ENCODE results near the gene HLA-DRA.

Gene HLA-DRA

DNA sequence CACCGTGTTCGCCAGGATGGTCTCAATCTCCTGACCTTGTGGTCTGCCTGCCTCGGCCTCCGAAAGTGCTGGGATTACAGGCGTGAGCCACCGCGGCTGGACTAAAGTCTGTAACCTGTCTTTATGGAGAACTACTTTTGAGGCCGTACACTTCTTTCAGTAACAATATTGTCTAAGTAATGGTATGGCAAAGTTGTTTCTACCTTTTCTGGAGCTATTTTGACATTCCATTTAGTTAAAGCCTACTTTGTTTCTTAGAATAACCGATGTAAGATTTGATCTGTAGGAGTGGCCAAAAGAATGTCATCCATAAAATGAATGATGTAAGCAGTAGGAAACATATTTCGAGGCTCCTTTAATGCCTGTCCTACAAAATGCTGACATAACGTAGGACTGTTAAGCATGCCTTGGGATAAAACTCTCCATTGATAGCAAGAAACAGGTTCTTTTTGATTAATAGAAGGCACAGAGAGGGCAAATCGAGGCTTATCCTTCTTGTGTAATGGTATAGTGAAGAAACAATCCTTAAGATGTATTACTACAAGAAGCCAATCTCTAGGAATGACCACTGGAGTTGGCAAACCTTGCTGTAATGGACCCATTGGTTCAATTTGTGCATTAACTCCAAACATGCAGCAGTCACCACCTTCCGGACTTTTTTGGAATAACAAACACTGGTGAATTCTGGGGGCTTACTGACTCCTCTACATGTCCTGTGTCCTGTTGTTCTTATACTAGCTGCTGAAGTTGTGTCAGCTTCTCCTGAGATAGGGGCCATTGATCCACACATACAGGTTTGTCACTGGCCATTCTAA lies 35.9 kb downstream of the HLA-DRA start:
- no peak for DNase-seq (ENCODE audit: low read depth, low spot score)

DNA sequence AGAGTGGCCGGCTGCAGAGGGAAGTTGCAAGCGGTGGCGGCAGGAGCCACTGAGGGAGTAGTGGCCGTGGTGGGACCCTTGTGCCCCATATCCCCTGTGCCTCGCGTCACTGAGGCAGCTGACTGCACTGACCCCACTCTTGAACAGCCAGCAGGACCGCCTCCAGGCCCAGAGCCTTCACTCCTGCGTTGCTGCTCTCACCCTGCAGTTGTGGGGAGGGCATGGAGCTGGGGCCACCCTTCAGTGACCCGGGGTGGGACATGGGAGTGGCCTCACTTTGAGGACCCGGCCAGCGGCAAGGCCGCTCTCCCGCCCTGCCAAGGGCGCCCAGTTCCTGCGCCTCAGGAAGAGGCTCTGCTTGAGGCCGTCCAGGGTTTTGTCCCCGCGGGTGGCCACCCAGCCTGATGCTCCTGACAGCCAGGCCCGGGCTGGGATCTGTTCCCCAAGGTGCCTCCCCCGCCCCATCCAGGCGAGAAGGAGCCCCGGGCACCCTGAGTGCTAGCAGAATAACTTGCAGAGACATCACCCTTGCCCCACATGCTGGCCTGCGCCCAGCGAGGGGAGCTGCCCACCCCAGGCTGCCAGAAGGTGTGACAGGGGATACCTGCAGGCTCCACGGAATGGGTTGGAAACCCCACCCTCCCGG lies 44.4 kb downstream of the HLA-DRA start:
- DNase-seq (ENCODE audit: low read depth, low spot score): no peak

DNA sequence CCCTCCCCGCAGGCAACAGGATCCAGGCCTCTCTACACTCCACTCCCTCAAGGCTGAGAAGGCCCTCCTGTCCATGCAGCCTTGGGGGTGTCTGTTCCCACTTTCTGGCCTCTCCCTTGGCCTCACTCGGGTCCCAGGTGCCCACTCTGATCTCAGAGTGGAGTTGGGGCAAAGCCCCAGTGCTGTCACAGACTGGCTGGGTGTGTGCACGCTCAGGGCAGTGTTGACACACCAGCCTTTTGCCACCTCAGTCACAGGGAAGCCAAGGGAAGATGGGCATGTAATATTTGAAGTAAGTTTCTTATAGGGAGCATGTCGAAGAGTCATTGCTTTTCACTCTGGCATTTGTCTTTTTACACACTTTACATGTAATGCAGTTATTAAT lies 44.9 kb downstream of the HLA-DRA start:
- DNase-seq (ENCODE audit: low read depth, low spot score): no peak

DNA sequence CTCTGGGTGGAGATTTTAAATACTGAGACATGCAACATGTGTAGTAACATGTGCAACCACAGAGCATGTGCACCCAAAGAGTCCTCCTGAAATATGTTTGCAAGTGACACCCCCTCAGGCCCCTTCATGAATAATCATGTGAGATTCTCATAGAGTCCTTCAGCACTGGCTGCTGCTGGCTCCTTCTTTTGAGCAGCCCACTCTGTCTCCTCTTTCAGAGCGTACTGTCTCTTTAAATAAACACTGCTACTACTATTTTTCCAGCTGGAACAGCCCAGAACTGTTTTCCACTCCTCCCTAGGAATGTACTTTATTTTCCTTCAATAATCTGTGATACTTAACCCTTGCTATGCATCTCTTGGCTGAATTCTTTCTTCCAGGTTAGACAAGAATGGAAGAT lies 48.4 kb downstream of the HLA-DRA start:
- DNase-seq (ENCODE audit: low read depth, low spot score): no peak

DNA sequence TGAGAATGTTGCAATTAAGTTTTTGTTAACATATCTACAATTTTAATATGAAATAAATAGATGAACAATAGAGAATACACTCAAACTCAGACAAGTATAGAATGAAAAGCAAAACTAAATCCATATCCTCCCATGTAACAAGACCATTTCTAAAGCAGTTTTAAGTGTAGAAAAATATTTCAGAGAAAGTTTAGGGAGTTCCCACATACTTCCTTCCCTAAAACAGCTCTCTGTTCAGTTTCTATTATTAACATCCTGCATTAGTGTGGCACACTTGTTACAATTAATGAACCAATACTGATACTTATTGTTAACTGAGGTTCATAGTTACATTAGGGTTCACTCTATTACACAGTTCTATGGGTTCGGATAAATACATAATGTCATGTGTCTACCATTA lies 52.0 kb downstream of the HLA-DRA start:
- DNase-seq (ENCODE audit: low read depth, low spot score): no peak

DNA sequence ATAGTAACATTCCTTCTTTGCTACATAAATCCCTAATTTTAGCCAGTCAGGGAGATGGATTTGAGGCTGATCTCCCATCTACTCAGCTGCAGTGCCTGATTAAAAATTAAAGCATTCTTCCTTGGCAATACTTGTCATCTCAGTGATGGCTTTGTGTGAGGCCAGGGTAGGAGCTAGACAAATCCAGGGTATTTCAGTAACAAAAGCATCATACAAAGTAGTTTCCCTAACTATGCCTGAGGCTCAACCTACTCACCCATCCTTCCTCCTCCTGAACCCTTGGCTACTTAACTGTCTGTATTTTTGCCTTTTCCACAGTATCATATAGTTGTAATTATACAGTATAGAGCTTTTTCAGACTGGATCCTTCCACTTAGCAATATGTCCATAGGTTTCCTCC lies 52.7 kb downstream of the HLA-DRA start:
- DNase-seq (ENCODE audit: low read depth, low spot score): no peak
